ENCODE results near the gene WNT7B. TPM values are rescaled to one million over a fixed set of nuclear protein-coding genes. Genes with fewer than 3 reads are reported as not detected.

Gene WNT7B
- polyA plus RNA-seq, 3 donors from 2014 or later = not detected

DNA sequence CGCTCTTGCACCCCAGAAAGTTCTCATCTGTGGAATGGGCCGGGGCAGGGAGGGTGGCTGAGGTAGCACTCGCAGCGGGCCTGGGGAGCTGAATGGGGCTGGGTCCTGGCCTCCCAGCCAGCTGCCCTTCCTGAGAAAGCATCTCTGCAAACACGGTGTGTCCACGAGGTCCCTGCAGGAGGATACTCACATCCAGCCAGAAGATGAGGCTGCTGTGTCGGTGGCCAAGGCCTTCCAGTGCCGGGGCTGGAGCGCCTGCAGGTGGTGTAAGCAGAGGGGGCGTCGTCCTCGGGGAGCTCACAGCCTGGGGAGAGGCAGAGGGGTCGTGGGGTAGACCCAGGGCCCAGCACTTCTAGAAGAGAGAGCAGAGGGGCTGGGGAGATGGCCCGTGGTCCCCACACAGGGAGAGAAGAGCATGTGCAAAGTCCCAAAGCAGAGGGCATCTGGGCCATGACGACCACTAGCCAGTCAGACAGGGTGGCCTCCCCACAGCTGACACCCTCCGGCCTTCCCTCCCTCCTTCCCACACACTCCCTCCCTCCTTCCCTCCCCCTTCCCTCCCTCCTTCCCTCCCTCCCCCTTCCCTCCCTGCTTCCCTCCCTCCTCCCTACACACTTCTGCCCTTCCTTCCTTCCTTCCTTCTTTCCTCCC, 97.9 kb downstream of the WNT7B start:
- no peaks in the 10 kb centered on the region for H3K4me1 Mint-ChIP-seq
- H3K27me3 Mint-ChIP-seq (ENCODE audit: low read depth in 3 of 3) = peaks cover 5 to 9% (median 8%) of the 10 kb centered on the region in 3 donors
- no peak for DNase-seq
- no peak overlapping the region for H3K27ac Mint-ChIP-seq
- no peaks in the 10 kb centered on the region for H3K36me3 Mint-ChIP-seq
- H3K4me3 Mint-ChIP-seq = no peak overlapping the region
- peaks cover 0 to 2% (median 0%) of the 10 kb centered on the region in 6 donors for H3K9me3 Mint-ChIP-seq

DNA sequence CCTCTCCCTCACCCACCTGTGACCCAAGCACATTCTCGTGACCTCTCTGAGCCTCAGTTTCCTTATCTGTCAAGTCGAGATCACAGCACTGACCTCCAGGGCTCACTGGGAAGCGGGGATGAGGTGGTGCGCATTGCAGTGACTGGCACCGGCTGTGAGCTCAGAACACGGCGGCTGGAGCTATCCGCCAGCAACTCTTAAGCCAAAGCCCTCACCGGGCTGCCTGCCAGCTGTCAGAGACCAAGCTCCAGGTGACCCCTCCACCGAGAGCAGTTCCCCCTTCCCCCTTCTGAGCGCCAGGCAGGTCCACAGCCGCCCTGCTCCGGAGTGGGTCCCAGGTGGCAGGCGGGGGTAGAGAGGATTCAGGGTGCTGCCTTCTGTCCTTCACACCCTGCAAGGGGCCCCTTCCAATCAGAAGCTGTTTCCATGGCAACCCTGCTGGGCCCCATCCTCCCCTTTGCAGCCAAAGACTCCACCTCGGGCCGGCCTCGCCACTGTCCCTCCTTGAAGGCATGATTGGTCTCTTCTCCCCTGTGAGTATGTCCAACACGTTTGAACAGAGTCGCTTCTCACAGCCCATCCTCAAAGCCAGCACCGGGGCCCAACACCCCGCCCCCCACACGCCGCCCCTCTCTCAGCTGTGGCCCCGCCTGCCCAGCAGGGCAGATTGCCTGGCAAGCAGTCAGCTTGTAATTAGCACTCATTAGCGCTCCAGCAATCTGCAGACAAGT, 98.7 kb downstream of the WNT7B start:
- Mint-ChIP-seq H3K9me3 (peaks cover 0 to 2% (median 0%) of the 10 kb centered on the region in 6 donors), H3K27me3 (ENCODE audit: low read depth in 3 of 3) (peaks cover 5 to 12% (median 8%) of the 10 kb centered on the region in 3 donors), H3K4me1 (no peaks in the 10 kb centered on the region), H3K4me3 (no peak overlapping the region), H3K27ac (no peak overlapping the region), H3K36me3 (no peaks in the 10 kb centered on the region)
- no peak for DNase-seq

DNA sequence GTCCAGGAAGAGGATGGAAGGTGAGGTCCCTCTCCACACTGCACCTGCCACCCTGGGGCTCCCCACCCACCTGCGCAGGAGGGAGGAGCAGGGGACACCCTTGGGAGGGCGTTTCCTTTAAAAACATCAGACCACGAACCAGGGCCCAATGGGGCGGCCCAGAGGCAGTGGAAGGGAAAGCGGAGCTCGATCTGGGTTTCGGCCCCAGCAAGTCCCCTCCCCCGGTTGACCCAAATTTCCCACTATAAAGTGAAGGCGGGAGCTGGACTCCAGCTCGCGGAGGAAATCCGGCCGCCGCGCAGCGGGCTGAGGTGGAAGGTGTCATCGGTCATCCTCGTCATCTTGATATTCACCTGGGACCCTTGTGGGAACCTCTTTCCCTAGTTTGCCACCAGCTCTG, 99.3 kb downstream of the WNT7B start:
- DNase-seq = no peak
- Mint-ChIP-seq H3K9me3 (peaks cover 0 to 6% (median 4%) of the 10 kb centered on the region in 6 donors), H3K4me1 (no peaks in the 10 kb centered on the region), H3K27me3 (ENCODE audit: low read depth in 3 of 3) (peaks cover 5 to 12% (median 6%) of the 10 kb centered on the region in 3 donors), H3K27ac (no peak overlapping the region), H3K4me3 (no peak overlapping the region), H3K36me3 (peaks cover 0 to 4% (median 2%) of the 10 kb centered on the region in 3 donors)

- H3K4me1 Mint-ChIP-seq = no peaks in the 10 kb centered on the region
- H3K27me3 Mint-ChIP-seq (ENCODE audit: low read depth in 3 of 3) = peaks cover 5 to 6% (median 5%) of the 10 kb centered on the region in 3 donors
- H3K36me3 Mint-ChIP-seq = peaks cover 0 to 6% (median 3%) of the 10 kb centered on the region in 3 donors
- no peak overlapping the region for H3K4me3 Mint-ChIP-seq
- no peak overlapping the region for H3K27ac Mint-ChIP-seq
- DNase-seq = no peak
- H3K9me3 Mint-ChIP-seq = peaks cover 0 to 12% (median 5%) of the 10 kb centered on the region in 6 donors
Observed at GRCh38 chr22:45877036-45877380, 100.0 kb downstream of the WNT7B start.

DNA sequence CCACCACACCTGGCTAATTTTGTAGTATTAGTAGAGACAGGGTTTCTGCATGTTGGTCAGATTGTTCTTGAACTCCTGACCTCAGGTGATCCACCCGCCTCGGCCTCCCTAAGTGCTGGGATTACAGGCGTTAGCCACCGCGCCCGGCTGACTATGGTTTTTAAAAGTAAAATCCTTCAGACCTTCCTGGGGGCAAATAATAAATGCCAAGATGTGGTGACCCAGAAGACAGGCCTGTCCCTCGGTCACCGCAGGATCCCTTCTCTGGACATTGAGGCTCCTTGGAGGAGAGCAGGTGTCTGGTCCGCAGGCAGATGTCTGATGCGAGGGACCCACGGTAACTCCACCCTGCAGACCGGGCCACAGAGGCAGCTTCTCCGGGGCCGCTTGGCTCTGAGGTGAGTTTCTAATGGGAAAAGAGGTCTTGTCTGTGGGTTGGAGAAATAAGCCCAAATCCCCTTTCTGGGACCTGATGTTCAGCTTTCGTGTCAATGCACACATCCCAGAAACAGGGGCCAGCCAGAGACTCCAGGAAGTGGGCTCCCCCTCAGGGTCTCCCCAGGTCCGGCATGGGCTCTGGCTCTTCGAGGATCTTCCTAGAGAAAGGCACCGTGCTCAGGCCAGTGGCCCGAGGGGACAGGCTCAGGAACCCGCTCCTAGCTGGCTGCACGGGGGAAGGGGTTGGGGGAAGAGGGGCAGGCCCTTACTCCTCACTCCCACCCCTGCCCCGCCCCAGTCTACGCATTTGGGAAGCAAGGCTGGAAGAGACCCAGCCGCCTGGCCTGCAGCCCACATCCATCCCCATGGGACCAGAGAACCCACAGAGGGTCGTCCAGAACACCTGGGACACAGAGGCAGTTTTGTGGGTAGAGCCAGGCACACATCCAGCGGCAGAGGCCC, 100.6 kb downstream of the WNT7B start:
- H3K4me1 Mint-ChIP-seq = no peaks in the 10 kb centered on the region
- DNase-seq = no peak
- peaks cover 5 to 10% (median 5%) of the 10 kb centered on the region in 3 donors for H3K27me3 Mint-ChIP-seq (ENCODE audit: low read depth in 3 of 3)
- no peak overlapping the region for H3K27ac Mint-ChIP-seq
- H3K4me3 Mint-ChIP-seq = no peak overlapping the region
- H3K36me3 Mint-ChIP-seq = peaks cover 0 to 6% (median 3%) of the 10 kb centered on the region in 3 donors
- H3K9me3 Mint-ChIP-seq = peaks cover 0 to 12% (median 5%) of the 10 kb centered on the region in 6 donors

DNA sequence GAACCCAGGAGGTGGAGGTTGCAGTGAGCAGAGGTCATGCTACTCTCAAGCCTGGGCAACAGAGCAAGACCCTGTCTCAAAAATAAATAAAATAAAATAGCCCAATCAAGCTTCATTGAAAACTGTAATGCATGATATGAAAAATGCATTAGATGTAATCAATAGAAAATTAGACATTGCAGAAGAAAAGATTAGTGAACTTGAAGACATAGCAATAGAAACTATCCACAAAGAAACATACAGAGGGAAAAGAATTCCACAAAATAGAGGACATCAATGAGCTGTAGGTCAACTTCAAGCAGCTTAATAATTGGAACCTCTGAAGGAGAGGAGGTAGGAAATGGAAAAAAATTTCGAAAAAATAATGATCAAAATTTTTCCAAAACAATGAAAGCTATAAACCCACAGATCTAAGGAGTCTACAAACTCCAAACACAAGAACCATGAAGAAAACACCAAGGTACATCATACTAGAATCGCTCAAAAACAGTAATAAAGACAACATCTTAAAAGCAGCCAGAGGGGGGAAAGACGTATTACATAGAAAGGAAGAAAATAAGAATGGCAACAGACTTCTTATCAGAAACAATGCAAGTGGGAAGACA, 104.2 kb downstream of the WNT7B start:
- Mint-ChIP-seq H3K4me1 (no peaks in the 10 kb centered on the region), H3K9me3 (peaks cover 0 to 12% (median 6%) of the 10 kb centered on the region in 6 donors), H3K4me3 (peak overlapping the region in 1 of 5 donors; percentile 5), H3K36me3 (peaks cover 0 to 12% (median 6%) of the 10 kb centered on the region in 3 donors), H3K27ac (no peak overlapping the region), H3K27me3 (ENCODE audit: low read depth in 3 of 3) (peaks cover 13 to 15% (median 15%) of the 10 kb centered on the region in 3 donors)
- no peak for DNase-seq

- Mint-ChIP-seq H3K27me3 (ENCODE audit: low read depth in 3 of 3) (peaks cover 12 to 15% (median 13%) of the 10 kb centered on the region in 3 donors), H3K27ac (no peak overlapping the region), H3K4me3 (no peak overlapping the region), H3K4me1 (no peaks in the 10 kb centered on the region), H3K9me3 (peaks cover 0 to 12% (median 6%) of the 10 kb centered on the region in 6 donors), H3K36me3 (peaks cover 0 to 12% (median 6%) of the 10 kb centered on the region in 3 donors)
- no peak for DNase-seq
Observed at GRCh38 chr22:45871721-45872120, 105.2 kb downstream of the WNT7B start.

Other genes starting within 250 kb of the WNT7B start
- 1 to 10 TPM; 3.4 to 8.0 (median 6.1) TPM for gene PPARA, start 173.4 kb upstream of the WNT7B start, polyA plus RNA-seq